Astrocyte (in vitro differentiated cells and primary cell): ENCODE data around the gene JAKMIP1. TPM values are rescaled to one million over a fixed set of nuclear protein-coding genes. Genes with fewer than 3 reads are reported as not detected.

Experiments used
- DNase-seq: peaks from one replicate; pipeline ENCODE4 v3.0.0-alpha.2; 2010; ENCODE audit warnings: low read depth
- FAIRE-seq: peaks from 2 replicates; lab custom pipeline; 2011; peaks lifted over from hg19 to GRCh38; lab: Jason Lieb, UNC
- H2AFZ ChIP-seq: 2 replicates; pipeline ENCODE4 v1.6.0; 2012; ENCODE audit warnings: low read depth, low read length, inconsistent platforms
- H3K27ac ChIP-seq: 2 replicates; pipeline ENCODE4 v1.5.1; 2011; ENCODE audit warnings: low read depth, low read length, inconsistent platforms
- H3K27me3 ChIP-seq: 2 replicates; pipeline ENCODE4 v1.6.0; 2011; ENCODE audit warnings: low read length, inconsistent platforms; ENCODE audit not compliant: insufficient read depth
- H3K36me3 ChIP-seq: 2 replicates; pipeline ENCODE4 v1.5.1; 2011; ENCODE audit warnings: low read length, inconsistent platforms; ENCODE audit not compliant: insufficient read depth
- H3K4me1 ChIP-seq: 2 replicates; pipeline ENCODE4 v1.5.1; 2011; ENCODE audit warnings: low read length, inconsistent platforms; ENCODE audit not compliant: insufficient read depth
- H3K4me2 ChIP-seq: 2 replicates; pipeline ENCODE4 v1.6.0; 2012; ENCODE audit warnings: low read length, inconsistent platforms
- H3K4me3 ChIP-seq: 2 replicates; pipeline ENCODE4 v1.5.1; 2011; ENCODE audit warnings: low read depth, mild to moderate bottlenecking, low read length, inconsistent platforms; ENCODE audit not compliant: insufficient read depth
- H3K79me2 ChIP-seq: 2 replicates; pipeline ENCODE4 v1.6.0; 2012; ENCODE audit warnings: mild to moderate bottlenecking, low read length, inconsistent platforms; ENCODE audit not compliant: insufficient read depth
- H3K9ac ChIP-seq: 2 replicates; pipeline ENCODE4 v1.6.0; 2012; ENCODE audit warnings: mild to moderate bottlenecking, low read length, inconsistent platforms
- H3K9me3 ChIP-seq: 2 replicates; pipeline ENCODE4 v1.5.1; 2012; ENCODE audit warnings: low read depth, mild to moderate bottlenecking, low read length, inconsistent platforms; ENCODE audit not compliant: insufficient read depth
- H4K20me1 ChIP-seq: 2 replicates; pipeline ENCODE4 v1.6.0; 2012; ENCODE audit warnings: low read length, inconsistent platforms; ENCODE audit not compliant: insufficient read depth
- H3K27ac Mint-ChIP-seq: one replicate; pipeline ENCODE4 v1.8.0; 2021; ENCODE audit warnings: mild to moderate bottlenecking, mixed read lengths; ENCODE audit not compliant: unreplicated experiment
- H3K27me3 Mint-ChIP-seq: one replicate; pipeline ENCODE4 v1.8.0; 2021; ENCODE audit warnings: low read depth, mixed read lengths; ENCODE audit not compliant: unreplicated experiment
- H3K36me3 Mint-ChIP-seq: one replicate; pipeline ENCODE4 v1.8.0; 2021; ENCODE audit warnings: low read depth, mixed read lengths; ENCODE audit not compliant: unreplicated experiment
- H3K4me1 Mint-ChIP-seq: one replicate; pipeline ENCODE4 v1.8.0; 2021; ENCODE audit warnings: low read depth, mixed read lengths; ENCODE audit not compliant: unreplicated experiment
- H3K4me3 Mint-ChIP-seq: one replicate; pipeline ENCODE4 v1.8.0; 2021; ENCODE audit warnings: mild to moderate bottlenecking, moderate library complexity, mixed read lengths; ENCODE audit not compliant: unreplicated experiment
- H3K9me3 Mint-ChIP-seq: one replicate; pipeline ENCODE4 v1.8.0; 2021; ENCODE audit warnings: mild to moderate bottlenecking, mixed read lengths; ENCODE audit not compliant: unreplicated experiment
- CTCF ChIP-seq: IDR thresholded peaks from 2 replicates; pipeline ENCODE4 v1.5.1; 2011; ENCODE audit warnings: low read depth, mild to moderate bottlenecking, inconsistent platforms, low read length, moderate library complexity; ENCODE audit not compliant: insufficient read depth
- EZH2 ChIP-seq: IDR thresholded peaks from 2 replicates; pipeline ENCODE4 v1.6.1; 2012; ENCODE audit warnings: mild to moderate bottlenecking, low read length, inconsistent platforms; ENCODE audit not compliant: insufficient read depth
- total RNA-seq: library from RNA; stranded (reverse); gene quantifications from 2 replicates; pipeline ENCODE4 v1.2.1, GENCODE V29; 2021

The JAKMIP1 gene
- total RNA-seq, 1 donor from 2014 or later: 0.50 TPM

GRCh38 chr4:6175426-6175825, 24.9 kb downstream of the JAKMIP1 start:
- no peak for DNase-seq
- H4K20me1 ChIP-seq: no peaks in the 10 kb centered on the region
- peaks cover 8% of the 10 kb centered on the region for H3K27me3 Mint-ChIP-seq
- H3K36me3 Mint-ChIP-seq: no peaks in the 10 kb centered on the region
- no peak overlapping the region for H3K27ac ChIP-seq
- no peak for FAIRE-seq
- no peak overlapping the region for H3K4me3 Mint-ChIP-seq
- no peaks in the 10 kb centered on the region for H3K27me3 ChIP-seq
- H3K4me2 ChIP-seq: no peak overlapping the region
- no peak overlapping the region for H3K27ac Mint-ChIP-seq
- H3K9ac ChIP-seq: no peak overlapping the region
- H3K9me3 ChIP-seq: peaks cover 7% of the 10 kb centered on the region
- H3K9me3 Mint-ChIP-seq: peaks cover 5% of the 10 kb centered on the region
- TF ChIP-seq EZH2 (no peak), CTCF (no peak)
- H3K79me2 ChIP-seq: no peaks in the 10 kb centered on the region
- H3K4me1 Mint-ChIP-seq: peaks cover 3% of the 10 kb centered on the region
- no peak overlapping the region for H2AFZ ChIP-seq
- H3K4me3 ChIP-seq: no peak overlapping the region
- no peaks in the 10 kb centered on the region for H3K4me1 ChIP-seq
- H3K36me3 ChIP-seq: no peaks in the 10 kb centered on the region

GRCh38 chr4:6172927-6173200, 27.5 kb downstream of the JAKMIP1 start:
- Histone ChIP-seq H3K4me3 (no peak overlapping the region), H3K9ac (no peak overlapping the region), H3K79me2 (no peaks in the 10 kb centered on the region), H4K20me1 (no peaks in the 10 kb centered on the region), H3K27me3 (no peaks in the 10 kb centered on the region), H3K4me2 (no peak overlapping the region), H3K27ac (no peak overlapping the region), H3K4me1 (no peaks in the 10 kb centered on the region), H3K9me3 (peaks cover 10% of the 10 kb centered on the region), H2AFZ (no peak overlapping the region), H3K36me3 (no peaks in the 10 kb centered on the region)
- TF ChIP-seq CTCF (no peak), EZH2 (no peak)
- FAIRE-seq: no peak
- no peak for DNase-seq
- Mint-ChIP-seq H3K27ac (no peak overlapping the region), H3K4me3 (no peak overlapping the region), H3K36me3 (no peaks in the 10 kb centered on the region), H3K9me3 (peaks cover 3% of the 10 kb centered on the region), H3K4me1 (no peaks in the 10 kb centered on the region), H3K27me3 (peaks cover 3% of the 10 kb centered on the region)

DNA sequence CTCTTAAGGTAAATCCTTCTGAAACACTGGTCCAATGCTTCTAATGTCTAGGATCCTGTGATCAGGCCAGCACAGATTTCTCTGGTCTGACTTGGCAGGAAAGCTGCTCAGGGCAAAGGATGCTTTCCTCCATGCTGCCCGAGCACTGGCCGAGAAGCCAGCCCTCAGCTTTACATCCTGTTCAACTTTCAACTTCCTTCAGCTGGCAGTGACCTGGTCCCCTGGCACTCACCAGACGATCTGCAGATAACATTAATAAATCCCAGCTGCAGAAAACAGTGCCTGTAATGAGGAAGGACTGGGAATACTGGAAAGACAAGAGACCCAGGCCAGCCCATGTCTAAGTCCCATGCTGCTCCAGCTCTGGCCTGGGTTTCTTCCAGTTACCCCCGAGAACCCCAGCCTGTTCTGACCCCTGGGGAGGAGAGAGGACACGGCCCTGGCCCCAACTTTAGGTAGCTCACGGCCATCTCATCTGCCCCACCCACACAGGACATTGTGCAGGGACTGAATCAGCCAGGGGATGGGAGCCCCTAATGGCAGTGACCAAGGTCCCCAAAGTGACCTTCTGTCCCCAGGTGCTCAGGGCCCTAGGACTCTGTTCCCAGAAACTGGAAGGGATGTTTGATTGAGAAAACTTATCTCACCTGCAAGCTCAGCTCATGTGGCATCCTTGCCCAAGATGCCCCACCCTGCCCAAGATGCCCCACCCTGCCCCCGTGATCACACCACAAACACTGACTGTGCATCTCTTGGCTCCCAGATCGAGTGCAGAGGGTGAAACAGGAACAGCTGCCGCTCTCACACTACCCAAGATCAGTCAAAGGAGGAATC, 28.0 kb downstream of the JAKMIP1 start:
- no peak for TF ChIP-seq EZH2
- TF ChIP-seq CTCF: no peak
- no peak overlapping the region for H3K27ac ChIP-seq
- no peak overlapping the region for H3K4me2 ChIP-seq
- no peaks in the 10 kb centered on the region for H4K20me1 ChIP-seq
- H3K9ac ChIP-seq: no peak overlapping the region
- no peak overlapping the region for H2AFZ ChIP-seq
- H3K27me3 ChIP-seq: no peaks in the 10 kb centered on the region
- Mint-ChIP-seq H3K27me3 (peaks cover 4% of the 10 kb centered on the region), H3K27ac (no peak overlapping the region), H3K4me1 (no peaks in the 10 kb centered on the region), H3K36me3 (no peaks in the 10 kb centered on the region), H3K9me3 (peaks cover 5% of the 10 kb centered on the region), H3K4me3 (no peak overlapping the region)
- no peaks in the 10 kb centered on the region for H3K36me3 ChIP-seq
- H3K9me3 ChIP-seq: peaks cover 10% of the 10 kb centered on the region
- H3K4me1 ChIP-seq: no peaks in the 10 kb centered on the region
- no peaks in the 10 kb centered on the region for H3K79me2 ChIP-seq
- DNase-seq (no peak), FAIRE-seq (no peak)
- H3K4me3 ChIP-seq: no peak overlapping the region
